ENCODE measurements around the gene RPL13.

The RPL13 gene

GRCh38 chr16:89552329-89552728 is 8.2 kb upstream of the RPL13 start:
- Histone ChIP-seq H3K4me3 (ENCODE audit: low read length) (no peak overlapping the region), H4K20me1 (ENCODE audit: control insufficient read depth, insufficient read depth, low read depth, low read length) (no peaks in the 10 kb centered on the region), H3F3A (ENCODE audit: control insufficient read depth, insufficient read depth) (peaks cover 4% of the 10 kb centered on the region), H3K4me2 (ENCODE audit: low read length) (no peak overlapping the region), H3K4me1 (ENCODE audit: control insufficient read depth, low read length) (peaks cover 7% of the 10 kb centered on the region), H3K36me3 (ENCODE audit: control insufficient read depth, low read length) (peaks cover 55% of the 10 kb centered on the region), H3K79me2 (ENCODE audit: control insufficient read depth, low read length) (no peaks in the 10 kb centered on the region), H3K27ac (ENCODE audit: low read depth, low read length) (no peak overlapping the region), H3K9me3 (ENCODE audit: control insufficient read depth, insufficient read depth, low read length) (no peaks in the 10 kb centered on the region), H3K27me3 (ENCODE audit: control insufficient read depth, low read length) (no peaks in the 10 kb centered on the region), H3K9me2 (replicated peaks; ENCODE audit: control insufficient read depth, low read length) (no peaks in the 10 kb centered on the region)
- no peak for TF ChIP-seq CTCF (IDR thresholded peaks at IDR 0.05; ENCODE audit: low read depth, low read length, poor library complexity, severe bottlenecking)
- TF ChIP-seq EZH2phosphoT487 (IDR thresholded peaks at IDR 0.05; ENCODE audit: borderline replicate concordance, low read length), result no peak

GRCh38 chr16:89552913-89553312 is 7.6 kb upstream of the RPL13 start:
- TF ChIP-seq EZH2phosphoT487 (IDR thresholded peaks at IDR 0.05; ENCODE audit: borderline replicate concordance, low read length) (no peak), CTCF (IDR thresholded peaks at IDR 0.05; ENCODE audit: low read depth, low read length, poor library complexity, severe bottlenecking) (no peak)
- no peaks in the 10 kb centered on the region for H4K20me1 ChIP-seq (ENCODE audit: control insufficient read depth, insufficient read depth, low read depth, low read length)
- no peaks in the 10 kb centered on the region for H3K9me2 ChIP-seq (replicated peaks; ENCODE audit: control insufficient read depth, low read length)
- H3K4me3 ChIP-seq (ENCODE audit: low read length), result no peak overlapping the region
- no peak overlapping the region for H3K27ac ChIP-seq (ENCODE audit: low read depth, low read length)
- H3K9me3 ChIP-seq (ENCODE audit: control insufficient read depth, insufficient read depth, low read length), result no peaks in the 10 kb centered on the region
- H3K36me3 ChIP-seq (ENCODE audit: control insufficient read depth, low read length), result peaks cover 59% of the 10 kb centered on the region
- H3F3A ChIP-seq (ENCODE audit: control insufficient read depth, insufficient read depth), result peaks cover 4% of the 10 kb centered on the region
- peaks cover 7% of the 10 kb centered on the region for H3K4me1 ChIP-seq (ENCODE audit: control insufficient read depth, low read length)
- no peaks in the 10 kb centered on the region for H3K27me3 ChIP-seq (ENCODE audit: control insufficient read depth, low read length)
- H3K79me2 ChIP-seq (ENCODE audit: control insufficient read depth, low read length), result no peaks in the 10 kb centered on the region
- no peak overlapping the region for H3K4me2 ChIP-seq (ENCODE audit: low read length)

- Histone ChIP-seq H3K27ac (ENCODE audit: low read depth, low read length) (no peak overlapping the region), H3K4me2 (ENCODE audit: low read length) (no peak overlapping the region), H3K4me1 (ENCODE audit: control insufficient read depth, low read length) (peaks cover 5% of the 10 kb centered on the region), H3F3A (ENCODE audit: control insufficient read depth, insufficient read depth) (peaks cover 4% of the 10 kb centered on the region), H3K27me3 (ENCODE audit: control insufficient read depth, low read length) (no peaks in the 10 kb centered on the region), H3K9me2 (replicated peaks; ENCODE audit: control insufficient read depth, low read length) (no peaks in the 10 kb centered on the region), H3K9me3 (ENCODE audit: control insufficient read depth, insufficient read depth, low read length) (no peaks in the 10 kb centered on the region), H3K4me3 (ENCODE audit: low read length) (no peak overlapping the region), H3K79me2 (ENCODE audit: control insufficient read depth, low read length) (no peaks in the 10 kb centered on the region), H4K20me1 (ENCODE audit: control insufficient read depth, insufficient read depth, low read depth, low read length) (no peaks in the 10 kb centered on the region), H3K36me3 (ENCODE audit: control insufficient read depth, low read length) (peaks cover 54% of the 10 kb centered on the region)
- TF ChIP-seq CTCF (IDR thresholded peaks at IDR 0.05; ENCODE audit: low read depth, low read length, poor library complexity, severe bottlenecking) (no peak), EZH2phosphoT487 (IDR thresholded peaks at IDR 0.05; ENCODE audit: borderline replicate concordance, low read length) (no peak)
These were observed 6.7 kb upstream of the RPL13 start for GRCh38 chr16:89553733-89554132.

GRCh38 chr16:89554343-89554742 is 6.1 kb upstream of the RPL13 start:
- Histone ChIP-seq H3K9me3 (ENCODE audit: control insufficient read depth, insufficient read depth, low read length) (no peaks in the 10 kb centered on the region), H3K4me3 (ENCODE audit: low read length) (no peak overlapping the region), H3K4me2 (ENCODE audit: low read length) (no peak overlapping the region), H3F3A (ENCODE audit: control insufficient read depth, insufficient read depth) (peaks cover 4% of the 10 kb centered on the region), H3K36me3 (ENCODE audit: control insufficient read depth, low read length) (peaks cover 48% of the 10 kb centered on the region), H3K27me3 (ENCODE audit: control insufficient read depth, low read length) (no peaks in the 10 kb centered on the region), H3K4me1 (ENCODE audit: control insufficient read depth, low read length) (peaks cover 3% of the 10 kb centered on the region; the same call in 1 of the 2 replicates), H3K79me2 (ENCODE audit: control insufficient read depth, low read length) (no peaks in the 10 kb centered on the region), H3K27ac (ENCODE audit: low read depth, low read length) (no peak overlapping the region), H3K9me2 (replicated peaks; ENCODE audit: control insufficient read depth, low read length) (no peaks in the 10 kb centered on the region), H4K20me1 (ENCODE audit: control insufficient read depth, insufficient read depth, low read depth, low read length) (no peaks in the 10 kb centered on the region)
- TF ChIP-seq CTCF (IDR thresholded peaks at IDR 0.05; ENCODE audit: low read depth, low read length, poor library complexity, severe bottlenecking) (no peak), EZH2phosphoT487 (IDR thresholded peaks at IDR 0.05; ENCODE audit: borderline replicate concordance, low read length) (no peak)
